GM19240 (cell line): ENCODE results near the gene TPPP.
"Not testable (repeated sequence)": the region's sequence is repeated elsewhere in the genome, so short reads cannot be mapped to it uniquely, and the experiment has no call there.

ENCODE experiments used
- DNase-seq: peaks from one replicate; pipeline ENCODE4 v3.0.0; 2011; ENCODE audit warnings: low spot score; ENCODE audit not compliant: insufficient read length

The TPPP gene

DNA sequence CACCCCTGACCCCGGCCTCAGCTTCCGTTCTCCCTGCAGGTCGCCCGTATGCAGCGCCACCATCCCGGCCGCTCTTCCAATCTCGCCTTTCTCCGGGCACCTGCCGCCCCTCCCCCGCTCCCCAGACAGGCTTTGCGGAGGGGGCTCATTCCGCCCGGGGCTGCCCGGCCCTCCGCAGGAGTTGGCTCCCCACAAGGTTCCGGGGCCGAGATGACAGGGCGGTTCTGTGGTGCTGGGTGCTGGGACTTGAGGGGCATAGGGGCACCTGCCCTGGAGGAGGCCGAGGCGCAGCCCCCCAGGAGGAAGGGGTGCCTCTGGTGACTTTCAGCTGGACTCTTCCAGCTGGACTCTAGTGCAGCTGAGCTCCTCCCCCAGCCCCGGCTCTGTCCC, 885 bp upstream of the TPPP start:
- DNase-seq, result not testable (repeated sequence)

DNA sequence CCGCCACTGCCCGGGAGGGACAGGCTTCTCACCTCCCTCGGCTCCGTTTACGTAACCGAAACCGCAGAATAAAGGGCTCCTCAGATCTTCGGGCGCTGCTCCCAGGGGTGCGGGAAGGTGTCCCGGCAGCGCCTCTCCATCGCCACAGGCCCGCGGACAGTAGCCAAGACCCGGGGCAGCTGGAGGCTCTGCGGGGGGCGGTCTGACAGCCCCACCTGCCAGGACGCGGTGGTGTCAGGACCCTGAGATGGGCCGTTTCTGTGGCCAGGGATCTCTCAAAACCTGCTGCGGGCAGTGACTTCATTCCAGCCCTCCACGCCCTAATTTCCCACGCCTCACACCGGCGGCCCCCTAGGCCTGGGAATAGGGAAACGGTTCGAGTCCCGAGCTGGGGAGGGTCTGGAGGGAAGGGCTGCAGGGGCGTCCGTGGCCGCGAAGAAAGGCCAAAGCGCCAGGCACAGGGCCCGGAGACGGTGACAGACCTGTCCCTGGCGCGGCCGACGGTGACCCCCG, 567 bp downstream of the TPPP start:
- DNase-seq, result not testable (repeated sequence)

DNA sequence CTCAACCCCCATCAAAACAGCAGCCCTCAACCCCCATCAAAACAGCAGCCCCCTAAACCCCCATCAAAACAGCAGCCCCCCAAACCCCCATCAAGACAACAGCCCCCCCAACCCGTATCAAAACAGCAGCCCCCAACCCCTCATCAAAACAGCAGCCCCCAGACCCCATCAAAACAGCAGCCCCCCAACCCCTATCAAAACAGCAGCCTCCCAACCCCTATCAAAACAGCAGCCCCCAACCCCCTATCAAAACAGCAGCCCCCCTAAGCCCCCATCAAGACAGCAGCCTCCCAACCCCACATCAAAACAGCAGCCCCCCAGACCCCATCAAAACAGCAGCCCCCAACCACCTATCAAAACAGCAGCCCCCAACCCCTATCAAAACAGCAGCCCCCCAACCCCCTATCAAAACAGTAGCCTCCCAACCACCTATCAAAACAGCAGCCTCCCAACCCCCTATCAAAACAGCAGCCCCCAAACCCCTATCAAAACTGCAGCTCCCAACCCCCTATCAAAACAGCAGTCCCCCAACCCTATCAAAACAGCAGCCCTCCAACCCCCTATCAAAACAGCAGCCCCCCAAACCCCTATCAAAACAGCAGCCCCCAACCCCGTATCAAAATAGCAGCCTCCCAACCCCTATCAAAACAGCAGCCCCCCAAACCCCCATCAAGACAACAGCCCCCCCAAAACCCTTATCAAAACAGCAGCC, 1.2 kb downstream of the TPPP start:
- no peak for DNase-seq

DNA sequence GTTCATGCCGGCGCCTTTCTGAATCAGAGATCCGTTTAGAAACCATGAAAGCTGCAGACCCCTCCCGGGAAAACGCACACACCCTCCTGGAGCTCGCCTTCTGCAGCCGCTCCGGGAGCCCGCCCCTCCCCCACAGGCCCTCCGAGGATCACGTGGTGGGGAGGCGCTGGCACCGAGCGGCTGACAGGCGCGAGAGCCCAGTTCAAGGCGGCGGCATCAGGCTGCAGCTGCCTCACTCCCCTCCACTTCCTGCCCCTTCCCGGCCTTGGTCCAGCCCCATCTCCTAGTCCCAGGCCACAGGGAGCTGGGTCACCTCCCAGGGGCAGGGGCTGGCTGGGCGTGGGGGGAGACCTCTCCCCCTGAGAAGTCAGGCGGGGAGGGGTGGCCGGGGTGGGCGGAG, 2.1 kb downstream of the TPPP start:
- DNase-seq, result not testable (repeated sequence)

DNA sequence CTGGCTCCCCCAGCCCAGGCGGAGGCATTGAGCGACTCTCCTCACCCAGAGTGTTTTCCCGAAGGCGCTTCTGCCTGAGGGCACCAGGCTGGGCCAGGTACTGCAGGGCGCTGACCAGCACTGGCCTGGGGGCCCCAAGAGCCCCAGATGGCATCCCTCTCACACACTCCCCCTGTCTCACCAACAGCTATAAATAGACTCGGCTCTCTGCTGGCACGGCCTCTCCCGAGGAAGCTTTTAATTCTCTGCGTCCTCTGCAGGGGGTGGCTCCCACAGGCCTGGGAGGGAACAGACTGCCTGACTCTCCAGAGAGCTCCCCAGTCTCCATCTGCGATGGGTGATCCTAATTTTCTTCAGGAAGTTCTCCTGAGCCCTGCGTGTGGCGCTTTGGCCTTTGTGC, 2.9 kb downstream of the TPPP start:
- DNase-seq, result not testable (repeated sequence)

DNA sequence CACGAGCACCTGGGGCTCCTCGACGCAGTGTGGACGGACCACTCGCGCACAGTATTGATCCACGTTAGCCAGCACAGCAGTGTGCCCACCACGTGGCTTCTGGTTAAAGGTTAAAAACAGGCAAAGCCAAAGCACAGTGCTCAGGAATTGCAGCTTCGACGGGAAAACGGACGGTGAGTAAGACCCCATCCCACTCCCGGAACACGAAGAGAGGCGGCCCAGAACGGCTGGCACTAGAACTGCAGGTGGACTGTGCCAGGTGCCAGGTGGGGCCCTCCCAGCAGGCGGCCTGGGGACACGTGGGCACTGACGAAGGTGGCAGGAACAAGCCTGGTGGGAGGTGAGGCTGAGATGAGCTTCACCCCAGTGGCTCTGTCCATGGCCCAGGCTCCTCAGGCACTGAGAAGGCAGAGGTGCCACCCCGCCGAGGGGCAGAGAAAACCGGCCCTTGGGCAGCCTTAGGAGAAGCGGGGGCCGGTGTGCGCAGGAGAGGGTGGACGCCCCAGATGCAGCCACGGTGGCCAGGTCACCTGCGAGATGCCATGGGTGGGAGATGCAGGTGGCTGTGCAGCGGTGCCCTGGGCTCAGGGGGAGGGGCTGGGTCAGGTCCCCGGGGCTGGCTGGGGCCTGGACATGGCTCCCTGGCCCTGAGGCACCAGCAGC, 4.7 kb downstream of the TPPP start:
- not testable (repeated sequence) for DNase-seq

DNA sequence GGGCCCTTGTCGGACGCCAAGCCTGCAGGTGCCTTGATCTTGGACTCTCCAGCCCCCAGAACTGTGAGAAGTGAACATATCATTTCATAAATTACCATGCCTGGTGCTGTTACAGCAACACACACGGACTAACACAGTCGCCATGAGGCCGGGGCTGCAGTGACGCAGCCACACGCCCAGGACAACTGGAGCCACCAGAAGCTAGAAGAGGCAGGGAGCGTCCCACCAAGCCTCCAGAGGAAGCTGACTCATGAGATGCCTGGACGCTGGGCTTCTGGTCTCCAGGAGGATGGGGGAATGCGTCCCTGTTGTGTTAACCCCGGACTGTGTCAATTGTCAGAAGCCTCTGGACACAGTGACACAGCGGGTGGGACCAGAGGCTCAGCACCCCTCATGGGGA, 6.2 kb downstream of the TPPP start:
- not testable (repeated sequence) for DNase-seq

DNA sequence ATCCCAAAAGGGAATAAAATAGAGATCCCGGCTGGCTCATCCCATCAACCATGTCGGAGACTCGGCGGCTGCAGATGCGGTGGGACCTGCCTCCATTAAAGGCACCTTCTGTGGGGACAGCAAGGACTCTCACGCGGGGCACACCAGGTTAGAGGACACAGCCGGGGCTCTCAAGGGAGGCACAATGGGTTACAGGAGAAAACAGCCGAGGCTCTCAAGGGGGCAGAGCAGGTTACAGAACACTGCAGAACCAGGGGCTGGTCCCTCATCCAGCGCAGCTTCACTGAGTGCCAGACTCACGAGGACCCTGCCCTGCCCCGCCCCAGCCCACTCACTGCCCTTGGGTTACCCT, 7.0 kb downstream of the TPPP start:
- DNase-seq, result not testable (repeated sequence)

DNA sequence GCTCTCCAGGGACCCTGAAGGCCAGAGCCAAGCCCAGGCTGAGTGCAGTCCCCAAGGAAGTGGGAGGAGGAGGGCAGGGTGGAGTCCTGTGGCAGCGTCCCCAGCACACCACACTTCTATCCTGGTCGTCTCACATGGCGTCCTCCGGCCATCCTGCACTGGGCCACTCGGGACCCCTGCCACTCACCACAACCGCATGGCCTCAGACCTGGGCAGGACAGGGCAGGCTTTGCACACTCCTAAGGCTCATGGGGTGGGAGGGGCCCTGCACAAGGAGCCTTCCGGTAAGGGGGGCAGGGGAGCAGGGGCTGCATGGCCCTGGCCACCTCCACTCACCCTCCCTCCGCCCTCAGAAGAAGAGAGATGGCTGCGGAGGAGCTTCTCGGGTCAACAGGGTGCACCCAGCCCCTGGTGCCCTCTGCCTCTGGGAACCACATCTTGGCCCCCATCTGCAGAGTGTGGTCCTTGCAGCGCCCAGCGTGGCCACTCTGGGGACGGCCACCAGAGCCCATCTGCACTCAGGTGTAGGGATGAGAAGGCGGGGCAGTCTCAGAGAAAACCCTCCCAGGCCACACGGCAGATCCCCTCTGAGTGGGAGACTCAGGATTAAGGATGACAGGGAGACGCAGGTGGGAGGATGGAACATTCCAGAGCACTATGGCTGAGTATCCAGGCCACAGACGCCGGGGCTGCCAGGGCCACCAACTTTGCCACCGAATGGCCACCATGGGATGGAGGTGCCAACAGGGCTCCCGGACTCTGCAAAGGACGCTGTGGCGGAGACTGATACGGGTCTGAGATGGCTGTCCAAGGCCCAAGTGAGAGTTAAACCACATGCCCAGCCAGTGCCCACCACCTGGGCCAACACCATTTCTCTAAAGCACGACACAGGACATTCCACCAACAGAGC, 7.6 kb downstream of the TPPP start:
- DNase-seq, result no peak

DNA sequence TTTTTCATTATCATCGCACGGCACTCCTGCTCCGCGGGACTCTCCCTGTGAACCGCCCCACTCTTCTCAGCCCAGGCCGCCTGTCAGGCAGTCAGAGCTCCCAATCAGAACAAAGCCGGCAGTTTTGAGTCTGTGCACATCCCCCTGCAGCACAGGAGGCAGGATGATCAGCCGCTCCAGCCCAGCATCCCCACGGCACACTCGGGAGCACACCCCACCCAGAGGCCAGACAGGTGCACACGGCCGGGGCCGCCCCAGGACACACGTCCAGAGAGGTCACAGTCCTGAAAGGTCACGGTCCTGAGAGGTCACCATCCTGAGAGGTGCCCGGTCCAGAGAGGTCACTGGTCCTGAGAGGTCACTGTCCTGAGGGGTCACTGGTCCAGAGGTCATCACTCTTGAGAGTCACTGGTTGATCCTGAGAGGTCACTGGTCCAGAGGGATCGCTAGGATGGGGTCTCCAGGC, 8.4 kb downstream of the TPPP start:
- DNase-seq, result no peak

DNA sequence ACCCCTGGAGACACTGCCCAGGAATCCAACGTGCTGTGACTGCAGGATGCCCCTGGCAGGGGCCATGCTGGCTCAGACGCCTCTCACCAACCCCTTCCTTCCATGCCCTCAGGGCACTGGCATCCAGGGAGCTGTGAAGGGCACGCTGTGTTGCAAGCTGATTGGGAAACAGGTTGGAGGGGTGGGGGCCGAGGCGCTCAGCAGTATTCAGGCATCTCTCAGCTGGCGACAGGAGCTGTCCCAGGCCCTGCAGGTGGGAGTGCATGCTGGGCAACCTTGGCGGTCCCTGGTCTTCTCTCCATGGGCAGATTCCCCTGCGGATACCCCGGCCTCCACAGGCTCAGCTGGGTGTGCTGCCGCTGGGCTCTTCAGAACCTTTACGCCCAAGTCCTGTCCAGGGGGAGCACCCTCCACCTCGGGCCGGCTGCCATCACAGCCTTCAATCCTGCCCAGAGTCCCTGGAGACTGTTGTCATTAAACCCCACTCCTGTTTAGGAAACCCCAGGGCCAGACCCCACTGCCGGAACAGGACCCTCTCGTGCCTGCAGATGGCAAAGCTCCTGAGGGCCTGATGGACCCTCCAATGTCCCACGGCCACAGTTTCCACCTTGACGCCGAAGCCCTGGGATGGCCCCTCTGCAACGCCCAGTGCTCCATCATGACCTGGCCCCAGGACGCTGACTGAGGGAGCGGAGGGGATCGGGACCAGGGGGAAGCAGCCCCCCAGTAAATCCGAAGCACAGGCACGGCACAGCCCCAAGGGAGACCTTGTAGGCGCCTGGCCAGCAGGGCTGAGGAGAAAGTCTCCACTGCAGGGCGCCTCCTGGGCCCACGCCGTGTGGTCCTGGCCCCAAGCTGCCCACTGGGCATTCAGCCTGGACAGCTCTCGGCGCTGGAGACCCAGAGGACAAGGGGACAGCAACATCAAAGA, 9.3 kb downstream of the TPPP start:
- DNase-seq, result no peak

DNA sequence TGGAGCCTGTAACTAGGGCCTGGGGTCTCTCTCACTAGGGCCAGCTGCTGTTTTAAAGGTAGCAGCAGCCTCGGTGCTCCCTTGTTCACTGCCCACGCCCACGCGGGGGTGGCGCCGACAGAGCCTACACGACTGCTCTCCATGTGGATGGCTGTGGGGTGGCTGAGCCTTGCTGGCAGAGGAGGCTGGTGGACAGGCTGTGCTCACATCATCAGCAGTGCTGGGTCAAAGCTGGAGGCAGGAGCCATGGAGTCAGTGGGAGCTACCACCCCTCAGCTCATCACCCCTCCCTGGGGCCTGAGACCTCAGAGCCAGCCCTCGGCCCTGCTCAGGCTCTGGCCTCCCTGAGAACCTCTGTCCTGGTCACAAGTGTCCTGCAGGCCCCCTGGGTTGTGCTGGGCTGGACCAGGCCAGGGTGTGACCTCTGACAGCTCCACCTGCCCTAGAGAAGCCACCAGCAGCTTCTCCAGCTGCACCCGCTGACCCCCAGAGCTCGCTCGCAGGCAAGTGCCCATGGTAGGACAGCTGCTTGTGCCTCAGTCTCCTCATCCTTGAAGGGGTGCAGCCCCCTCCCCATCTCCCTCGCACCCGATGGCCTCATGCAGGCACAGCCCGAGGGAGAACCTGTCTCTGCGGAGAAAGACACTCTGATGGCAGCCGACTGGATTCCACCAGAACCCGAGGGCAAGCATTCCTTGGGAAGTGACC, 10.3 kb downstream of the TPPP start:
- DNase-seq, result not testable (repeated sequence)

DNA sequence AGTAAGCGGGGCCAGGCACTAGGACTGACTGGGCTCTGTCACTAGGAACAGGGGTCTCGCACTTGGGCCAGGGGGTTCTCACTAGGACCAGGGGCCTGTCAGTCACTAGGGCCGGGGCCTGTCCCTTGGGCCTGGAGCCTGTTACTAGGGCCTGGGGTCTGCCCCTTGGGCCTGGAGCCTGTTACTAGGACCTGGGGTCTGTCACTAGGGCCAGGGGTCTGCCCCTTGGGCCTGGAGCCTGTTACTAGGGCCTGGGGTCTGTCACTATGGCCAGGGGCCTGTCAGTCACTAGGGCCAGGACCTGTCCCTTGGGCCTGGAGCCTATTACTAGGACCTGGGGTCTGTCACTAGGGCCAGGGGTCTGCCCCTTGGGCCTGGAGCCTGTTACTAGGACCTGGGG, 10.9 kb downstream of the TPPP start:
- DNase-seq, result not testable (repeated sequence)

DNA sequence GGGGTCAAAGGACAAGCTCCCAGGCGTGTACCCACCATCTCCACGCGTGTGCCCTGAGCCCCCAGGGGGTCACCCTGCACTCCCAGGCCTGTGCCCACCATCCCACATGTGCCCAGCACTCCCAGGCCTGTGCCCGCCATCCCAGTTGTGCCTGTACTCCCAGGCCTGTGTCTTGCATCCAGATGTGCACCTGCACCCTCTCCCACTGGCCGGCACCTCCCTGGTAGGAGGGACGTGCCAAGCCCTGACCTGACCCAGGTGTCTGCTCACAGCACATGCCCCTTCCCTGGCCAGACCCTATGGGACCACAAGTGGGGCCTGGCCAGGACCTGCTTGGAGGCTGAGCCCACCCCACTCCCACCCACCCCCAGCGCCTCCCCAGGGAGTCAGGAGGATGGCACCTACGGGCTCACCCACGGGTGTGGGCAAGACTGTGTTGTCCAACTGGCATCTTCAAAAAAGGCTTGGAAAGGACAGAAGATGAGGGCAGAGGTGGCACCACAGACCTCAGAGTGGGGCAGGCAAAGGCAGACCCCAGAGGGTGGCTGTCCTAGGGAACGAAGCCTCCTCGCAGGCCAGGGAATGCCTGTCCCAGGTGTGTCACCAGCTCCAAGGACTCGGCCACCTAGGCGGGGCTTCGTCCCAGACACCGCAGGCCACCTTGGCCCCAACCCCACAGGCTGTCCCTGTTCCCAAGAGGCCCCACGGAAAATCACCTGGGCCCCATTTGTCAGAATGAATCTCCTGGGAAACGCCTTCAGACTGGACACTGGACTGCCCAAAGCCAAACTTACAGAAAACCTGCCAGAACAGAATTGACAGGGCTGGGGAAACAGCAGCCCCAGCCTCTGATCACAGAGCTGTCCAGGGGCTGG, 11.6 kb downstream of the TPPP start:
- DNase-seq, result not testable (repeated sequence)

DNA sequence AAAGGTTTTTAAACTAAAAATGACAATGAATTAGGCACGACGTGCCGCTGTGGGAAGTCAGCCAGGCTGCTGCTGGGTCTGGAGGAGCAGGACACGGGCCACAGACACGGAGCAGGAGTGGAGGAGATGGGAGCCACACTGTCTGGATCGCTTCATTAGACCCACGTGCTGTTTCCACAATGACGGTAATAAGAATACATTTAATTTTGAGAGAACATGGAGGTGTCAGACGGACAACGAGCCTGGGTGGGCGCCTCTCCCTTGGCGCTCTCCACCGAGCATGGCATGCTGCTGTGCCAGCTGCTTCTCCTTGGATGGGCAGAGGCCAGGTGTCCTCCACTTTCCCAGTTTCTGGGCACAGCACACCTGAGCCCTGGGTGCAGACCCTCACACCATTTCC, 12.3 kb downstream of the TPPP start:
- not testable (repeated sequence) for DNase-seq

DNA sequence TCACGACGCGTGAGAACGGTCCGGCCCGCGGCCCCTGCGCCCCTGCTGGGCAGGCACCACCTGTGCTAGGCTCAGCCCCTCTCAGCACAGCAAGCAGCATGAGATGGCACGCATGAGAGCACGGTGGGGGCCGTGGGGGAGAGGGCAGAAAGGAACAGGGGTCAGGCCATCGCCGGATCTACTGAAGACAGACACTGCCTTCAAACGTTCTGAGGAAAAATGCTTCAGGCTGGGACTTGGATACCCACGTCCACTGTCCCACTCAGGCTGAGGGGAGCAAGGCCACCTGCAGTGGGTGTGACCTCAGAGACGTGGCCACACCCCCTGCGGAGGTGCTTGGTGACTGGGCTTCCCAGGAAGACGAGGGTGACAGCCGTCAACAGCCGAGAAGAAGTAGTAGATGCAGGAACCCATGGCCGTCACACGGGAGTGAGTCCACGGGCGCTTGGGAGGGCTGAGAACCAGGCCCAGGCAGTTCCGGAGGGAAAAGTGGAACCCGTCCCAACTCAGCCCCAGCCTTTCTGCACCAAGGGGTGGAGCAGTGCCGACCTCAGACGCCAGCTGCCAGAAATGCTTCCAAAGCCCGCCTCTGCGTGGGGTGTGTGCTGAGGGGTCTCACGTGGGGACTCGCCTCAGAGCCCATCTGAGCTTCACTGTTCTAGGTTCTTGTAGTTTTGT, 12.9 kb downstream of the TPPP start:
- not testable (repeated sequence) for DNase-seq

DNA sequence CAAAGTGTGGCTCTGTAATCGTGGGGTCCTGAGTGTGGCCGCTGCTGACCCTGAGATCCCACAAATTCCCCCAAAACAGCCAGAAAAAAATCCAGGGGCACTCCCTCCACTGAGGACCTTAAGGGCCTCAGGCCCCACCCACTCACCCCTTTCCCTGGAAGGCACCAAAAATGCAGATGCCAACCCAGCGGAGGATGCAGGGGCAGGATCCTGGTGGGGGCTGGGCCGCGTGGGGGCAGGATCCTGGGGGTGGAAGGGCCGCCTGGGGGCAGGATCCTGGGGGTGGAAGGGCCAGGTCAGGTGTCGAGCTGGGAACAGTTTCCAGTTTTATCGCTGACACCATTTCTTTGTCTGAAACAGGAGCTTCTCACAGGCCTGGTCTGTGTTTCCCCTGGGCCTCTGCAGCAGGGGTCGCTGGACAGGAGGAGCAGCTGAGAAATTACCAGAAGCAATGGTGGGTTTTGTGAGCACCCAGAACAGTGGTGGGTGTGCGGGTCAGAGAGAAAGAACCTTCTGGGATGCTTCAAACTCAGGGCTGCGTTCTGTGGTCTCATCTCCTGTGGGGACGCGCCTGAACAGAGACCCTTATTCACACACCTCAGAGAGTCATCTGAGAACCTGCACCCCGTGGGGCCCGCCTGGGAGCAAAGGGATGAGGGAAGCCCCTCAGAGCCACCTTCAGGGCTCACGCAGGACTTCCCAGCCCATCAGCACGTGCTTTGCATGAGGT, 13.8 kb downstream of the TPPP start:
- not testable (repeated sequence) for DNase-seq

DNA sequence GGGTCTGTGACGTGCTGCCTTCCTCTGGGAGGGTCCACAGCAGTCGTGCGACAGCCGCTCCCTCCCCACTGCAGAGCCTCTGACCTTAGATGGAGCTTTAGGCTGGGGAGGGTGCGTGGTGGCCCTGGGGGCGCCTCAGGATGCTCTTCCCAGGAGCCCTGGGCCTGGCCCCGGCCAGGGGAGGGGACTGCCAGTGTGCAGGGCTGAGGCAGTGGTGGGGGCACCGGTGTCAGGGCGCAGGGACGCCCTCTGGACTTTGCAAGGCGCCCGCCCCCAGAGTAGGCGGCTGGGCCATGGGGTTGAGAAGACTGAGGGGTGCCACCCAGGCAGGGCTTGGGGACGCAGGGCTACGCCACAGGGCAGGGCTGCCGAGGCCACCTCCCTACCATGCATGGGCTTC, 14.6 kb downstream of the TPPP start:
- not testable (repeated sequence) for DNase-seq
